22Rv1 (cell line): ENCODE measurements around the gene CLEC2L.

Experiments
- ZFX ChIP-seq: fragments of 450-650 bp; IDR thresholded peaks from 2 replicates; pipeline ENCODE4 v1.6.1; 2017; ENCODE audit warnings: antibody characterized with exemption, borderline replicate concordance
- TF ChIP-seq, protein P1 (sequence below): fragments of 450-650 bp; IDR thresholded peaks from 2 replicates; pipeline ENCODE4 v1.5.1; 2017; ENCODE audit warnings: mild to moderate bottlenecking

DNA sequence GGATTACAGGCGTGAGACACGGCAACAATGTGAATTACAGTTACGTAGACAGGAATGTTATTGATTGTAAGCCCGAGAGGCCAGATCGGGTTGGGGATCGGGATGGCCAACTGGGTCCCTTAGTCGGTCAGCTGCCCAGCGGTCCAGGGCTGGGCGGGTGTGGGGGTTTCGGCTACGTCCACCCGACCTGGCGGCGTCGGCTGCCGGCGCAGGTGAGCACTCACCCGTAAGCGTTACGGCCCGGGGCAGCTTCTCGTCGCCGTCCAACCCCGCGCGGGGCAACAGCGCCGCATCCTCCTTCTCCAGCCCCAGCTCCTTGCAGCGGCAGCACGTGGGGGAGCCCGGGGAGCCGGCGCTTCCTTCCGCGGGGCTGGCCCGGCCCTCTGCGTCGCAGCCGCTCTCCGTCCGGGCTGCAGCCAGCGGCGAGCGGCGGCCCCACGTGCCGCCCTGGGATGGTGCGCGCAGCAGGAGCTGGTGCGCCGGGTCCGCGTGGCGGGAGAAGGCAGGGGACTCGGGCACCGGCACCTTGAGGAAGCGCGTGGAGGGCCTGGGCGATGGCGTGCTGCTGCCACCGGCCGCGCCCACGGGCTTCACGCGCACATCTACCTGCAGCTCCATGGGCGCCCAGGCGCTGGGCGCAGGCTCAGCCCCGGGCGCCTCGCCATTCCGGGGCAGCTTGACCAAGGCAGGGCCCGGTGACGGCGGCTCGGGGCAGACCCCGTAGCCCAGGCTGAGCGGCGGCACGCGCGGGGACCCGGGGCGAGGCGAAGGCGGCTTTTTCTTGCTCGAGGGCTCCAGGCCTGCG is 40.6 kb upstream of the CLEC2L start:
- TF ChIP-seq, protein P1, sequence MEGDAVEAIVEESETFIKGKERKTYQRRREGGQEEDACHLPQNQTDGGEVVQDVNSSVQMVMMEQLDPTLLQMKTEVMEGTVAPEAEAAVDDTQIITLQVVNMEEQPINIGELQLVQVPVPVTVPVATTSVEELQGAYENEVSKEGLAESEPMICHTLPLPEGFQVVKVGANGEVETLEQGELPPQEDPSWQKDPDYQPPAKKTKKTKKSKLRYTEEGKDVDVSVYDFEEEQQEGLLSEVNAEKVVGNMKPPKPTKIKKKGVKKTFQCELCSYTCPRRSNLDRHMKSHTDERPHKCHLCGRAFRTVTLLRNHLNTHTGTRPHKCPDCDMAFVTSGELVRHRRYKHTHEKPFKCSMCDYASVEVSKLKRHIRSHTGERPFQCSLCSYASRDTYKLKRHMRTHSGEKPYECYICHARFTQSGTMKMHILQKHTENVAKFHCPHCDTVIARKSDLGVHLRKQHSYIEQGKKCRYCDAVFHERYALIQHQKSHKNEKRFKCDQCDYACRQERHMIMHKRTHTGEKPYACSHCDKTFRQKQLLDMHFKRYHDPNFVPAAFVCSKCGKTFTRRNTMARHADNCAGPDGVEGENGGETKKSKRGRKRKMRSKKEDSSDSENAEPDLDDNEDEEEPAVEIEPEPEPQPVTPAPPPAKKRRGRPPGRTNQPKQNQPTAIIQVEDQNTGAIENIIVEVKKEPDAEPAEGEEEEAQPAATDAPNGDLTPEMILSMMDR, result no peak
- no peak for TF ChIP-seq ZFX
